NT2/D1 (cell line): ENCODE results near the gene FAM107A.

Experiments
- DNase-seq: peaks from one replicate; pipeline ENCODE4 v3.0.0-alpha.2; 2011; ENCODE audit warnings: low read depth, low spot score
- H3K27me3 ChIP-seq: 2 replicates; pipeline ENCODE4 v1.6.0; 2011; ENCODE audit warnings: mild to moderate bottlenecking; ENCODE audit not compliant: insufficient read length, insufficient read depth
- H3K36me3 ChIP-seq: 2 replicates; pipeline ENCODE4 v1.6.1; 2011; ENCODE audit warnings: mild to moderate bottlenecking, low read length, mixed read lengths; ENCODE audit not compliant: insufficient read depth, insufficient read length
- H3K4me1 ChIP-seq: 2 replicates; pipeline ENCODE4 v1.5.1; 2011; ENCODE audit not compliant: insufficient read depth, insufficient read length
- H3K4me3 ChIP-seq: 2 replicates; pipeline ENCODE4 v1.5.1; 2011; ENCODE audit warnings: low read depth; ENCODE audit not compliant: insufficient read length
- H3K9ac ChIP-seq: 2 replicates; pipeline ENCODE4 v1.6.0; 2011; ENCODE audit warnings: low read depth; ENCODE audit not compliant: insufficient read length
- H3K9me3 ChIP-seq: 2 replicates; pipeline ENCODE4 v1.5.1; 2011; ENCODE audit warnings: mild to moderate bottlenecking, low read length; ENCODE audit not compliant: insufficient read depth
- SUZ12 ChIP-seq: IDR thresholded peaks from 2 replicates; pipeline ENCODE4 v1.6.1; 2011; ENCODE audit not compliant: insufficient read length, insufficient read depth; ENCODE audit errors: extremely low read depth
- YY1 ChIP-seq: IDR thresholded peaks from 2 replicates; pipeline ENCODE4 v1.6.1; 2011; ENCODE audit not compliant: insufficient read length, insufficient read depth
- ZNF274 ChIP-seq: IDR thresholded peaks from 2 replicates; pipeline ENCODE4 v1.6.1; 2011; ENCODE audit warnings: mild to moderate bottlenecking, low read depth, low read length

FAM107A gene, protein sequence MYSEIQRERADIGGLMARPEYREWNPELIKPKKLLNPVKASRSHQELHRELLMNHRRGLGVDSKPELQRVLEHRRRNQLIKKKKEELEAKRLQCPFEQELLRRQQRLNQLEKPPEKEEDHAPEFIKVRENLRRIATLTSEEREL

DNA sequence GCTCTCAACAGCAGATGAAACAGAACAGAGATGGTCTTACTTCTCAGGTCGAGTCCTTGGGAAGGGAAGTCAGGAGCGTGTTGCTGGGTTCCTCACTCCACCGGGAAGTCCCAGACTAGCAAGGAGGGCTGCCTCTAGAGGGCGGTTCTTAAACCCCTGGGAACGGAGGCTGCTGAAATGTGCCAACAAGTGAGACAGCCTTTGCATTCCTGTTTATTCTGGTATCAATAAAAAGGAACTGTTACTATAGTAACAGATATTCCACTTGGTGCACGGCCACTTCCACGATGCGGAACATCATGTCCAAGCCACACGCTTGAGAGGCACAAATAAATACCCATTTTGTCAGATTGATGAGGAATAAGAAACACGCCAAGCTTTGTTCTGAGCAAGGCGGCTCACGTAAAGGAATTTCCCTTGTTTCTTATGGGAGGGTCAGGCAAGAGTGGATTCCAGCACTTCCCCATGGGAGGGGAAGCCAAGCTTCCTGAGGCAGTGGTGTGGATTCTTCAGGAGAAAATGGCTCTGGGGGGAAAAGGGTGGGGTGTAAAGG, at the start of gene FAM107A:
TSS of gene FAM107A (minus strand) at position 123 of the 553 bp plus-strand sequence. CDS start 7,531 bp downstream, outside the sequence.
- Histone ChIP-seq H3K4me1 (peaks cover 15% of the 10 kb centered on the region), H3K36me3 (no peaks in the 10 kb centered on the region), H3K9me3 (no peaks in the 10 kb centered on the region), H3K4me3 (no peak within 1 kb of the TSS), H3K27me3 (peaks cover under 1% of the 10 kb centered on the region), H3K9ac (no peak within 1 kb of the TSS)
- no peak for TF ChIP-seq SUZ12
- no peak for TF ChIP-seq YY1
- no peak for TF ChIP-seq ZNF274
- no peak for DNase-seq

GRCh38 chr3:58625196-58625824, 48.1 kb upstream of the FAM107A start:
- TF ChIP-seq SUZ12 (no peak), YY1 (no peak), ZNF274 (no peak)
- H3K36me3 ChIP-seq = no peaks in the 10 kb centered on the region

DNA sequence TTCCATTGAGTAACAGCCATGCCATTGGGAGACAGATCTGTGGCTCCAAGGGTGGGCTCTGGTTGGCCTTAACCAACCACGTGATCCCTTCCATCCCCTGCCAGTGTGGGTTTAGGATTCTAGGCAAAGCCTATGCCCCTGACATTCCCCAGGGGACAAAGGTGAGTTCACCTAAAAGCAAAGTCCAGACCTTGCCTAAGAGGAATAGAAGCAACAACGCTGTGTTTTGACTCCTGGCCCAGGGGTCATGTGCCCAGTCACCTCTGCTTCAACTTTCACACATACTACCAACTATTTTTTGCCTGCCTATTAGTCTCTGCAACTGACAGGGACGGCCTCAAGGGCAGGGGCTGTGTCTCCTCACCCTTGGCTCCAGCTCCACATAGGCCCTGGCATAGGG, 47.4 kb upstream of the FAM107A start:
- Histone ChIP-seq H3K27me3 (no peaks in the 10 kb centered on the region), H3K36me3 (no peaks in the 10 kb centered on the region), H3K9me3 (no peaks in the 10 kb centered on the region), H3K9ac (no peak overlapping the region), H3K4me3 (no peak overlapping the region), H3K4me1 (peaks cover 15% of the 10 kb centered on the region)
- DNase-seq = no peak
- TF ChIP-seq YY1 = no peak
- no peak for TF ChIP-seq ZNF274
- no peak for TF ChIP-seq SUZ12

More at GRCh38 chr3:58625196-58625824, 48.1 kb upstream of the FAM107A start:
- Histone ChIP-seq H3K9me3 (no peaks in the 10 kb centered on the region), H3K4me3 (no peak overlapping the region), H3K27me3 (no peaks in the 10 kb centered on the region), H3K9ac (no peak overlapping the region), H3K4me1 (peaks cover 15% of the 10 kb centered on the region)
- DNase-seq = no peak

DNA sequence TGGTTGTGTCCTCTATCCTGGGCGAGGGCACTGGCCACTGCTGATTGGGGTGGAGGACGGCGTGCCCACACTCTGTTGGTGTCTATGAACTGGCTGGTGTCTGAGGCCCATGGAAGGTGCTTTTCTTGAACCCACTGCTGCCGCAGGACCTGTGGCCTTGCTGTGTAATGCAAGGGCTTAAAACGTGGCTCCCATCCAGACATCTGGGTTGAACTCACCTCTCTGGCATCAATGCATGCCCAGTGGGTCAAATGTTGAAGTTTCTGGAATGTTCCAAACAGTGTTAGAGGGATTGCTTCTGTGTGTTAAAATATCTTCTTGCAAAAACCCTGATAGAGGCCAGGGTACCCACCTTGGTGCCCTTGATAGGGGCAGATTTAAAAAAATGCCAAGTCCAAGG, 46.8 kb upstream of the FAM107A start:
- Histone ChIP-seq H3K9me3 (no peaks in the 10 kb centered on the region), H3K36me3 (no peaks in the 10 kb centered on the region), H3K4me1 (peaks cover 15% of the 10 kb centered on the region), H3K27me3 (no peaks in the 10 kb centered on the region), H3K9ac (no peak overlapping the region), H3K4me3 (no peak overlapping the region)
- no peak for TF ChIP-seq ZNF274
- TF ChIP-seq YY1 = no peak
- no peak for TF ChIP-seq SUZ12
- DNase-seq = no peak

GRCh38 chr3:58623478-58623877, 46.3 kb upstream of the FAM107A start:
- TF ChIP-seq SUZ12 (no peak), ZNF274 (no peak), YY1 (no peak)
- no peak overlapping the region for H3K4me3 ChIP-seq
- no peaks in the 10 kb centered on the region for H3K9me3 ChIP-seq
- H3K27me3 ChIP-seq = no peaks in the 10 kb centered on the region
- no peaks in the 10 kb centered on the region for H3K36me3 ChIP-seq
- H3K9ac ChIP-seq = no peak overlapping the region
- DNase-seq = no peak
- H3K4me1 ChIP-seq = peaks cover 15% of the 10 kb centered on the region

- Histone ChIP-seq H3K36me3 (no peaks in the 10 kb centered on the region), H3K4me3 (no peak overlapping the region), H3K9ac (no peak overlapping the region), H3K4me1 (peaks cover 15% of the 10 kb centered on the region), H3K9me3 (no peaks in the 10 kb centered on the region), H3K27me3 (no peaks in the 10 kb centered on the region)
- TF ChIP-seq YY1 = no peak
- TF ChIP-seq ZNF274 = no peak
- no peak for TF ChIP-seq SUZ12
- no peak for DNase-seq
These were observed 45.7 kb upstream of the FAM107A start for GRCh38 chr3:58622892-58623291.

DNA sequence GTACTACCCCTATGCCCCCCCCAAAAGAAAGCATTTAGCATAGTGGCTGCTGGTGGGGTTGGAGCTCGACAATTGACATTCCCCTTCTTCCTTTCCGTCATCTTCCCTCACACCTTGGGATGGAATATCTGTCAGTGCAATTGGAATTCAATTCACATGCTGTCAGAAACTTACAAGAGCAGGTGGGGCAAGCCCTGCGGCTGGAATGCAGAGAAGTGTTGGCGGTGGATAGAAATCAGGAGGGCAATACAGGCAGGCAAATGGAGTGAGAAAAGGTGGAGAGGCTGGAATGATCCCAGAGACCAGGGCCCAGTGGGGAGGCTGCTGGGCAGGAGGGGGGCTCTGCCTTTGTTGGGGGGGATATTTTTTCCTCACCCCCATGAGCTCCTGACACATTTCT, 45.2 kb upstream of the FAM107A start:
- no peaks in the 10 kb centered on the region for H3K36me3 ChIP-seq
- H3K4me1 ChIP-seq = peaks cover 15% of the 10 kb centered on the region
- no peak overlapping the region for H3K9ac ChIP-seq
- H3K27me3 ChIP-seq = no peaks in the 10 kb centered on the region
- H3K9me3 ChIP-seq = no peaks in the 10 kb centered on the region
- TF ChIP-seq ZNF274 (no peak), YY1 (no peak), SUZ12 (no peak)
- no peak overlapping the region for H3K4me3 ChIP-seq
- DNase-seq = no peak
